HepG2 (cell line): ENCODE data around the gene TANGO2. TPM values are rescaled to one million over a fixed set of nuclear protein-coding genes. Genes with fewer than 3 reads are reported as not detected.

Experiments used
- ATRX ChIP-seq: sonication (generic); formaldehyde crosslinking; IDR thresholded peaks from 2 replicates; pipeline ENCODE4 v1.4.0; 2020; ENCODE audit warnings: missing genetic modification reagents, borderline replicate concordance
- ELF3 ChIP-seq: IDR thresholded peaks from 2 replicates; pipeline ENCODE4 v1.6.1; 2016; ENCODE audit warnings: missing genetic modification reagents, missing compliant biosample characterization
- ESRRA ChIP-seq: sonication (generic); formaldehyde crosslinking; IDR thresholded peaks from 2 replicates; pipeline ENCODE4 v1.5.1; 2020; ENCODE audit warnings: mild to moderate bottlenecking, low read depth, missing genetic modification reagents
- FOXK1 ChIP-seq: sonication (generic); formaldehyde crosslinking; IDR thresholded peaks from 2 replicates; pipeline ENCODE4 v1.4.0; 2020; ENCODE audit warnings: low read depth, missing genetic modification reagents, borderline replicate concordance
- FOXK2 ChIP-seq: fragments of 450-650 bp; IDR thresholded peaks from 2 replicates; pipeline ENCODE4 v1.6.1; 2016
- FOXM1 ChIP-seq: sonication (generic); formaldehyde crosslinking; IDR thresholded peaks from 2 replicates; pipeline ENCODE4 v1.5.0; 2020; ENCODE audit warnings: missing genetic modification reagents
- GATA4 ChIP-seq: sonication (generic); IDR thresholded peaks from 2 replicates; pipeline ENCODE4 v1.6.1; 2016; ENCODE audit warnings: antibody characterized with exemption, low read depth, borderline replicate concordance
- HCFC1 ChIP-seq: fragments of 150-350 bp; IDR thresholded peaks from 2 replicates; pipeline ENCODE4 v1.6.1; 2014; ENCODE audit warnings: low read depth, low read length
- HOXD1 ChIP-seq: sonication (generic); formaldehyde crosslinking; IDR thresholded peaks from 2 replicates; pipeline ENCODE4 v1.5.0; 2020; ENCODE audit warnings: missing genetic modification reagents
- KLF16 ChIP-seq, 2 experiments: sonication (generic) in 1 of 2; formaldehyde crosslinking in 1 of 2; IDR thresholded peaks; 2 replicates each; pipeline versions ENCODE4 v1.6.1 to v1.8.0; 2016 to 2023; ENCODE audit warnings: missing genetic modification reagents in 2 of 2, missing compliant biosample characterization in 1 of 2
- MAFK ChIP-seq, 2 experiments: IDR thresholded peaks in 1 of 2; conservative IDR thresholded peaks in 1 of 2; 2 replicates each; pipeline ENCODE4 v1.6.1; 2011; ENCODE audit warnings: improper control_type of control experiment in 2 of 2, low read length in 2 of 2
- MEIS1 ChIP-seq: sonication (generic); formaldehyde crosslinking; IDR thresholded peaks from 2 replicates; pipeline ENCODE4 v1.9.0; 2021; ENCODE audit warnings: mild to moderate bottlenecking, missing genetic modification reagents, moderate library complexity, borderline replicate concordance
- NR2C2 ChIP-seq: sonication (generic); formaldehyde crosslinking; IDR thresholded peaks from 2 replicates; pipeline ENCODE4 v1.4.0; 2020; ENCODE audit warnings: missing genetic modification reagents, mild to moderate bottlenecking, moderate library complexity, borderline replicate concordance
- POLR2AphosphoS5 ChIP-seq: IDR thresholded peaks from 2 replicates; pipeline ENCODE4 v1.6.1; 2012; ENCODE audit warnings: low read depth, low read length
- PRPF4 ChIP-seq: fragments of 200-400 bp; formaldehyde crosslinking; IDR thresholded peaks from 2 replicates; pipeline ENCODE4 v1.6.1; 2016; ENCODE audit warnings: low read length, low read depth; ENCODE audit not compliant: poor library complexity, severe bottlenecking
- RBAK ChIP-seq: sonication (generic); formaldehyde crosslinking; IDR thresholded peaks from 2 replicates; pipeline ENCODE4 v1.5.1; 2020; ENCODE audit warnings: mild to moderate bottlenecking, missing genetic modification reagents
- RELA ChIP-seq: sonication (generic); formaldehyde crosslinking; IDR thresholded peaks from 2 replicates; pipeline ENCODE4 v1.4.0; 2020; ENCODE audit warnings: missing genetic modification reagents
- REPIN1 ChIP-seq: sonication (generic); formaldehyde crosslinking; IDR thresholded peaks from 2 replicates; pipeline ENCODE4 v1.8.0; 2022; ENCODE audit warnings: missing genetic modification reagents, low read depth, mild to moderate bottlenecking, borderline replicate concordance
- TAF15 ChIP-seq: fragments of 200-400 bp; formaldehyde crosslinking; IDR thresholded peaks from one replicate; pipeline ENCODE4 v1.6.1; 2018; ENCODE audit warnings: mild to moderate bottlenecking, low read depth, low read length; ENCODE audit not compliant: poor library complexity, severe bottlenecking
- TOE1 ChIP-seq: sonication (generic); formaldehyde crosslinking; IDR thresholded peaks from 2 replicates; pipeline ENCODE4 v1.4.0; 2020; ENCODE audit warnings: mild to moderate bottlenecking, missing genetic modification reagents
- ZFY ChIP-seq: sonication (generic); formaldehyde crosslinking; IDR thresholded peaks from 2 replicates; pipeline ENCODE4 v1.4.0; 2020; ENCODE audit warnings: missing genetic modification reagents
- ZNF18 ChIP-seq: sonication (generic); formaldehyde crosslinking; IDR thresholded peaks from 2 replicates; pipeline ENCODE4 v1.8.0; 2022; ENCODE audit warnings: mild to moderate bottlenecking, missing genetic modification reagents; ENCODE audit not compliant: insufficient replicate concordance
- ZNF232 ChIP-seq: sonication (generic); formaldehyde crosslinking; IDR thresholded peaks from 2 replicates; pipeline ENCODE4 v1.4.0; 2020; ENCODE audit warnings: missing genetic modification reagents, borderline replicate concordance
- ZNF275 ChIP-seq: sonication (generic); formaldehyde crosslinking; IDR thresholded peaks from 2 replicates; pipeline ENCODE4 v1.8.0; 2022; ENCODE audit warnings: missing genetic modification reagents, mild to moderate bottlenecking, inconsistent platforms, borderline replicate concordance
- ZNF549 ChIP-seq: sonication (generic); formaldehyde crosslinking; IDR thresholded peaks from 2 replicates; pipeline ENCODE4 v1.5.0; 2020; ENCODE audit warnings: missing genetic modification reagents
- ZNF567 ChIP-seq: sonication (generic); formaldehyde crosslinking; IDR thresholded peaks from 2 replicates; pipeline ENCODE4 v1.8.1; 2023; ENCODE audit warnings: mild to moderate bottlenecking, missing genetic modification reagents, borderline replicate concordance
- ZNF605 ChIP-seq: sonication (generic); formaldehyde crosslinking; IDR thresholded peaks from 2 replicates; pipeline ENCODE4 v1.8.0; 2022; ENCODE audit warnings: mild to moderate bottlenecking, missing genetic modification reagents
- ZNF850 ChIP-seq: sonication (generic); formaldehyde crosslinking; conservative IDR thresholded peaks from 2 replicates; pipeline ENCODE4 v1.9.0; 2021; ENCODE audit warnings: mild to moderate bottlenecking, missing genetic modification reagents
- ZNF883 ChIP-seq: sonication (generic); formaldehyde crosslinking; IDR thresholded peaks from 2 replicates; pipeline ENCODE4 v1.5.1; 2020; ENCODE audit warnings: mild to moderate bottlenecking, missing genetic modification reagents; ENCODE audit errors: not compliant biosample characterization
- ZSCAN30 ChIP-seq: sonication (generic); formaldehyde crosslinking; IDR thresholded peaks from 2 replicates; pipeline ENCODE4 v1.5.0; 2020; ENCODE audit warnings: mild to moderate bottlenecking, missing genetic modification reagents
- polyA plus RNA-seq, 8 experiments: library from polyadenylated mRNA; depleted of rRNA in 3 of 8; stranded (reverse) in 7 of 8; unstranded in 1 of 8; fragments of >200 nt; fragmentation: Illumina TruSeq in 4 of 8; extraction: Trizol in 4 of 8; gene quantifications; 2 replicates each; pipeline versions ENCODE4 v1.2.1 to v1.2.3, GENCODE V29; 2011 to 2016; ENCODE audit warnings: low read depth in 4 of 8, missing spikeins in 1 of 8, mixed read lengths in 1 of 8; ENCODE audit not compliant: insufficient read depth in 1 of 8
- total RNA-seq, 5 experiments: library from RNA; depleted of rRNA; stranded (reverse); fragments of >200 nt; fragmentation: Illumina TruSeq; extraction: Trizol; gene quantifications; 2 replicates each; pipeline ENCODE4 v1.2.3, GENCODE V29; 2016; ENCODE audit warnings: low read depth in 1 of 5

The TANGO2 gene
- total and polyA plus RNA-seq, 2 of the 13 experiments (the other 11 are each of a cell fraction or from before 2014, with no cell fraction given) = 12.9 to 14.8 TPM

GRCh38 chr22:20016734-20017621 lies 3.9 kb upstream of the TANGO2 start, which contains the start of gene ARVCF (continued):
- no peak for TF ChIP-seq ZNF567 (CRISPR knock-in tag)
- peak; percentile 39; the same call in 1 of the 2 replicates for TF ChIP-seq POLR2AphosphoS5
- TF ChIP-seq ZNF883 = no peak
- TF ChIP-seq RELA (CRISPR knock-in tag) = no peak
- no peak for TF ChIP-seq MAFK (conservative IDR thresholded peaks at IDR 0.05 in 1 of 2, IDR thresholded peaks at IDR 0.05 in 1 of 2; ENCODE audit: low read length in 2 of 2)
- TF ChIP-seq ZFY (CRISPR knock-in tag) = no peak
- no peak for TF ChIP-seq KLF16 (CRISPR knock-in tag; IDR thresholded peaks at IDR 0.05)
- no peak for TF ChIP-seq GATA4
- 0 out of 2 replicates have a peak, but pooled peaks have one; percentile 74 for TF ChIP-seq ZNF605 (CRISPR knock-in tag)
- TF ChIP-seq ZNF232 (CRISPR knock-in tag) = 0 out of 2 replicates have a peak, but pooled peaks have one; percentile 62
- TF ChIP-seq ELF3 (CRISPR knock-in tag) = no peak
- no peak for TF ChIP-seq TAF15
- no peak for TF ChIP-seq FOXM1 (CRISPR knock-in tag)
- no peak for TF ChIP-seq REPIN1 (CRISPR knock-in tag)
- TF ChIP-seq HOXD1 (CRISPR knock-in tag) = no peak
- TF ChIP-seq FOXK1 (CRISPR knock-in tag) = no peak
- no peak for TF ChIP-seq RBAK
- TF ChIP-seq TOE1 (CRISPR knock-in tag) = no peak
- TF ChIP-seq MEIS1 (CRISPR knock-in tag) = no peak
- TF ChIP-seq PRPF4 = no peak
- TF ChIP-seq ZNF549 = no peak
- no peak for TF ChIP-seq ZSCAN30 (CRISPR knock-in tag)
- TF ChIP-seq ZNF18 (CRISPR knock-in tag) = peak; percentile 33
- no peak for TF ChIP-seq ZNF850 (CRISPR knock-in tag)
- TF ChIP-seq ATRX = no peak
- TF ChIP-seq ZNF275 = no peak
- TF ChIP-seq NR2C2 = no peak; the same call in 1 of the 2 replicates
- no peak for TF ChIP-seq FOXK2
- TF ChIP-seq HCFC1 = no peak
- TF ChIP-seq ESRRA (CRISPR knock-in tag) = no peak
